Measurements from ENCODE around the gene IFRD2. TPM values are rescaled to one million over a fixed set of nuclear protein-coding genes. Genes with fewer than 3 reads are reported as not detected.

The IFRD2 gene
- total RNA-seq, 2 experiments from 2014 or later: 30.0 to 30.4 TPM

DNA sequence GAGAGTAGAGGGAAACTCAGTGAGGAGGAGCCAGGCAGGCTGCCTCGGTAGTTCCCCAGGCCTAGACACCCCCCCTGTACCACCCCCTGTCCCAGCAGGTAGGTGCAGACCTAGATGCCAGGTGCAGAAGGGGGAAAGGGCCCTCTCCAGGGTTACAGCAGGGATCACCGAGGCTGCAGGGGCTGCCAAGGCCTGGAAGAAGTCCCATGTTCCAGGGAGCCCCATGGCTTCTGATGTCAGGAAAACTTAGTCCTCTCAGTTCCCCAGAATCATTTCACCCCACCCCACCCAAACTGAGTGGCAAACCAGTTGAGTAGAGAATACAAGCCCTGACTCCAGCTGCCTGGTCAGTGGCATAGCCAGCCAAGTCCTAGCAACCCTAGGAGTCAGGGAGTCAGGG is 30.7 kb downstream of the IFRD2 start:
- intact Hi-C loops (cut with DNase I, micrococcal nuclease): no loop called here

DNA sequence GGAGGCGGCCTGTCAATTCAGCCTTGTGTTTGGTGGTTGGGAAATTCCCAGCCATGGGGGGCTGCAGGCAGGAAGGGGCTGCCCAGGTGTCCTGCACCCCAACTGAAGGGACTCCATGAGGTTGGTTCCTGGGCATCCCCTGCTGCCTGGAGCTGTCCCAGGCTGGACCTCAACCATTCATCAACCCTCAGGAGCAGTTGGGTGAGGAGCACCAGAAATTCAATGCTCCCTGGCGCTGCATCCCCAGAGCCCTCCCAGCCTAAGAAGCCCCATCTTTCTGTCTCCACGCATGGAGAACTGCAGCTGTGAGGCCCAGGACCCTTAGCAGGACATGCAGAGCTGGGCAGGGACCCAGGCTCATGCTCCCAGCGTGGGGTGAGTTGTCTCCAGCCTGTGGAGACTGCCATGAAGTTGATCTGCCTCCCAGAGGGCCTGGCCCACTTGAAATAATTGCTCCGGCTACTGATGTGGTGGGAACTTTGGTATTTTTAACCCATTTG is 31.2 kb downstream of the IFRD2 start:
- TF ChIP-seq, protein P1, sequence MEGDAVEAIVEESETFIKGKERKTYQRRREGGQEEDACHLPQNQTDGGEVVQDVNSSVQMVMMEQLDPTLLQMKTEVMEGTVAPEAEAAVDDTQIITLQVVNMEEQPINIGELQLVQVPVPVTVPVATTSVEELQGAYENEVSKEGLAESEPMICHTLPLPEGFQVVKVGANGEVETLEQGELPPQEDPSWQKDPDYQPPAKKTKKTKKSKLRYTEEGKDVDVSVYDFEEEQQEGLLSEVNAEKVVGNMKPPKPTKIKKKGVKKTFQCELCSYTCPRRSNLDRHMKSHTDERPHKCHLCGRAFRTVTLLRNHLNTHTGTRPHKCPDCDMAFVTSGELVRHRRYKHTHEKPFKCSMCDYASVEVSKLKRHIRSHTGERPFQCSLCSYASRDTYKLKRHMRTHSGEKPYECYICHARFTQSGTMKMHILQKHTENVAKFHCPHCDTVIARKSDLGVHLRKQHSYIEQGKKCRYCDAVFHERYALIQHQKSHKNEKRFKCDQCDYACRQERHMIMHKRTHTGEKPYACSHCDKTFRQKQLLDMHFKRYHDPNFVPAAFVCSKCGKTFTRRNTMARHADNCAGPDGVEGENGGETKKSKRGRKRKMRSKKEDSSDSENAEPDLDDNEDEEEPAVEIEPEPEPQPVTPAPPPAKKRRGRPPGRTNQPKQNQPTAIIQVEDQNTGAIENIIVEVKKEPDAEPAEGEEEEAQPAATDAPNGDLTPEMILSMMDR (IDR thresholded peaks at IDR 0.05): no peak
- H3K9me3 ChIP-seq (ENCODE audit: control insufficient read depth in 1 of 2, insufficient read depth in 1 of 2, low read length in 2 of 2): no peaks in the 10 kb centered on the region
- no peak for ATAC-seq (ENCODE audit: poor library complexity)
- POLR2A ChIA-PET: interaction anchor here (0.6 to 1.5 kb wide), 3 partner anchors 9 to 165 kb away, joined by 3 to 4 read pairs (median 3); no protein-coding TSS in a partner anchor
- peaks cover 0 to 2% of the 10 kb centered on the region in 2 experiments for H3K27me3 ChIP-seq (ENCODE audit: control insufficient read depth in 1 of 2, insufficient read depth in 2 of 2, low read length in 2 of 2)
- peak overlapping the region; percentile 54 for H3K4me3 Mint-ChIP-seq
- peaks cover 3% of the 10 kb centered on the region for H3K4me1 Mint-ChIP-seq (ENCODE audit: low read depth)
- peaks cover 4% of the 10 kb centered on the region for H3K27me3 Mint-ChIP-seq
- no peaks in the 10 kb centered on the region for H3K9me3 Mint-ChIP-seq
- CTCF ChIA-PET: interaction anchor here (1.0 to 2.7 kb wide), 3 partner anchors 14 to 69 kb away, joined by 3 to 11 read pairs (median 3); no protein-coding TSS in a partner anchor
- no peak overlapping the region for H3K27ac Mint-ChIP-seq
- peaks cover 15% of the 10 kb centered on the region for H3K4me1 ChIP-seq (ENCODE audit: insufficient read depth, low read length)
- H3K4me3 ChIP-seq (ENCODE audit: low read length): no peak overlapping the region
- H3K27ac ChIP-seq (ENCODE audit: low read depth in 1 of 2, low read length in 2 of 2): no peak overlapping the region
- peaks cover 39% of the 10 kb centered on the region for H3K36me3 Mint-ChIP-seq (ENCODE audit: low read depth)
- peaks cover 33% of the 10 kb centered on the region for H3K36me3 ChIP-seq (ENCODE audit: insufficient read depth, low read length)
- DNase-seq: no peak
- intact Hi-C loops (cut with DNase I, micrococcal nuclease): loop anchor here in 1 of 2 experiments (1.0 kb wide), 1 partner anchor 34 kb away; no protein-coding TSS in a partner anchor

More for the DNA sequence above, 30.7 kb downstream of the IFRD2 start:
- H3K4me1 Mint-ChIP-seq (ENCODE audit: low read depth): peaks cover 3% of the 10 kb centered on the region
- Histone ChIP-seq H3K27ac (ENCODE audit: low read depth in 1 of 2, low read length in 2 of 2) (no peak overlapping the region), H3K4me3 (ENCODE audit: low read length) (no peak overlapping the region), H3K36me3 (ENCODE audit: insufficient read depth, low read length) (peaks cover 28% of the 10 kb centered on the region), H3K27me3 (ENCODE audit: control insufficient read depth in 1 of 2, insufficient read depth in 2 of 2, low read length in 2 of 2) (peaks cover 0 to 7% of the 10 kb centered on the region in 2 experiments), H3K9me3 (ENCODE audit: control insufficient read depth in 1 of 2, insufficient read depth in 1 of 2, low read length in 2 of 2) (no peaks in the 10 kb centered on the region), H3K4me1 (ENCODE audit: insufficient read depth, low read length) (peaks cover 15% of the 10 kb centered on the region)
- ATAC-seq (ENCODE audit: poor library complexity) (no peak), DNase-seq (no peak)
- no peak overlapping the region for H3K27ac Mint-ChIP-seq
- H3K4me3 Mint-ChIP-seq: peak overlapping the region; percentile 54
- H3K36me3 Mint-ChIP-seq (ENCODE audit: low read depth): peaks cover 34% of the 10 kb centered on the region
- TF ChIP-seq, protein P1 (IDR thresholded peaks at IDR 0.05): no peak
- POLR2A ChIA-PET: interaction anchor here (0.6 to 1.4 kb wide), 2 partner anchors 9 to 165 kb away, joined by 3 read pairs; no protein-coding TSS in a partner anchor
- H3K9me3 Mint-ChIP-seq: no peaks in the 10 kb centered on the region
- peaks cover 5% of the 10 kb centered on the region for H3K27me3 Mint-ChIP-seq
- CTCF ChIA-PET: interaction anchor here (1.0 to 2.7 kb wide), 3 partner anchors 15 to 69 kb away, joined by 3 to 11 read pairs (median 3); no protein-coding TSS in a partner anchor

DNA sequence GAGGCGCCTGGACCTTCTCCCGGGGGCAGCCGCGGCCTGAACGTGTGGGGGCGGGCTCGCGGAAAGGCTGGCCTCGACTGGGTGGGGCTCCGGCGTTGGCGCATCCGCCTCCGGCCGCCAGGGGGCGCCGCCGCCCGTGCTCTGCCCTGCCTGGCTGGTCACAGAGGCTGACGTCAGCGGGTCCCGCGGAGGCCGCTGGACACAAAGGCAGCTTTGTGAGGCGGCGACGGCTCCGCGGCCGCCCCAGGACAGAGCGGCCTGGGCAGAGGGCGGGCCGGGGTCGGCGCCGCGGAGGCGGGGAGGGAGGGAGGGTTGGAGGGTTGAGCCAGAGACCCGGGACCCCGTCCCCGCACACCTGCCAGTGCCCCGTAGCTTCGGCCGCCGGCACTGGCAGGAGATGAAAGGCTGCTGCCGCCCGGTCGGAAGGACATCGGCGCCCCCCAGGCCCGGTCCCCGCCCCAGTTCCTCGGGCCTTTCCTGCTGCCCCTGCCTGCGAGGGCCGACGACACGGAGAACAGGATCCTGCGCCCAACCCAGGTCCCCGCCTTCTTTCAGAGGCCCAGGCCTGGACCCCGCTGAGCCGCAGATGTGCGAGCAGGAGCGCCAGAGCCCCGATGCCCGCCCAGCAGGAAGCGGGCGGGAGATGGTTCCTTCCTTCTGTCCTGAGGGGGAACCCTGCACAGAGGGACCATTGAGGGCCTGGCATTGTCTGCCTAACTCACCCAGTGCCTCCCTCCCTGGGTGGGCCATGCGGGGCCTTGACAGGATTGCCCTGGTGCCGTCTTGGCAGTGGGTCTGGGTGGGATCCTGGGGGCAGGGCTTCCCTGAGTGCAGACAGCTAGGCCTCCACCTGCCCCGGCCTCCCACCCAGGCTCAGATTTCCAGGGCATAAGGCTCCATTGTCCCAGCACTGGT is 31.9 kb downstream of the IFRD2 start:
- H3K27ac ChIP-seq (ENCODE audit: low read depth in 1 of 2, low read length in 2 of 2): peak overlapping the region in 1 of 2 donors; percentile 29

More for the DNA sequence above, 31.9 kb downstream of the IFRD2 start:
- ChIA-PET CTCF (interaction anchor here (0.8 to 2.7 kb wide), 5 partner anchors 13 to 68 kb away, joined by 3 to 11 read pairs (median 5); partner anchors contain the start of gene GNAI2), POLR2A (interaction anchor here (1.3 to 2.5 kb wide), 5 partner anchors 8 to 33 kb away, joined by 3 to 10 read pairs (median 4); no protein-coding TSS in a partner anchor)
- Histone ChIP-seq H3K4me1 (ENCODE audit: insufficient read depth, low read length) (peaks cover 15% of the 10 kb centered on the region), H3K4me3 (ENCODE audit: low read length) (peak overlapping the region; percentile 52), H3K27me3 (ENCODE audit: control insufficient read depth in 1 of 2, insufficient read depth in 2 of 2, low read length in 2 of 2) (no peaks in the 10 kb centered on the region), H3K9me3 (ENCODE audit: control insufficient read depth in 1 of 2, insufficient read depth in 1 of 2, low read length in 2 of 2) (no peaks in the 10 kb centered on the region), H3K36me3 (ENCODE audit: insufficient read depth, low read length) (peaks cover 38% of the 10 kb centered on the region)
- ATAC-seq (ENCODE audit: poor library complexity) (peak; percentile 91), DNase-seq (peak; percentile 58 to 92 (median 74))
- Mint-ChIP-seq H3K27ac (peak overlapping the region; percentile 51), H3K4me1 (ENCODE audit: low read depth) (peaks cover 3% of the 10 kb centered on the region), H3K4me3 (peak overlapping the region; percentile 74), H3K27me3 (no peaks in the 10 kb centered on the region), H3K36me3 (ENCODE audit: low read depth) (peaks cover 42% of the 10 kb centered on the region), H3K9me3 (no peaks in the 10 kb centered on the region)
- intact Hi-C loops (cut with DNase I, micrococcal nuclease): loop anchor here in 1 of 2 experiments (1.0 kb wide), 1 partner anchor 33 kb away; no protein-coding TSS in a partner anchor
- TF ChIP-seq, protein P1 (IDR thresholded peaks at IDR 0.05): peak; percentile 87
